Activated naive CD4-positive, alpha-beta T cell treated with anti-CD3 and anti-CD28 coated beads, Interleukin-2, amount 10 ng/mL, durations not matched to agents 7 days and 5 days (primary cell): Measurements from ENCODE around the gene HIRA.
"Not testable (repeated sequence)": the region's sequence is repeated elsewhere in the genome, so short reads cannot be mapped to it uniquely, and the experiment has no call there.

Experiments used
- CTCF ChIA-PET: fragments of 350-600 bp; sonication (Branson Sonifier 250); formaldehyde crosslinking; loops from one replicate; lab custom pipeline; 2021; ENCODE audit warnings: antibody characterized with exemption; lab: Charles Lee
- DNase-seq: peaks from one replicate; pipeline ENCODE4 v3.0.0-alpha.2; 2020
- H3K27ac Mint-ChIP-seq: one replicate; pipeline ENCODE4 v1.8.0; 2021; ENCODE audit warnings: mild to moderate bottlenecking, moderate library complexity, mixed read lengths
- H3K27me3 Mint-ChIP-seq: one replicate; pipeline ENCODE4 v1.8.0; 2021; ENCODE audit warnings: mild to moderate bottlenecking, mixed read lengths
- H3K36me3 Mint-ChIP-seq: one replicate; pipeline ENCODE4 v1.8.0; 2021; ENCODE audit warnings: mixed read lengths
- H3K4me1 Mint-ChIP-seq: one replicate; pipeline ENCODE4 v1.8.0; 2021; ENCODE audit warnings: mixed read lengths
- H3K4me3 Mint-ChIP-seq: one replicate; pipeline ENCODE4 v1.8.0; 2021; ENCODE audit warnings: mild to moderate bottlenecking, moderate library complexity, mixed read lengths
- H3K9me3 Mint-ChIP-seq: one replicate; pipeline ENCODE4 v1.8.0; 2021; ENCODE audit warnings: mixed read lengths

Gene HIRA

GRCh38 chr22:19443544-19444211 is 12.1 kb upstream of the HIRA start:
- H3K4me1 Mint-ChIP-seq = peaks cover 38% of the 10 kb centered on the region
- no peak overlapping the region for H3K27ac Mint-ChIP-seq
- CTCF ChIA-PET = interaction anchor here (0.9 to 2.1 kb wide), 3 partner anchors 10 to 186 kb away, joined by 3 to 5 read pairs (median 4); no protein-coding TSS in a partner anchor
- H3K9me3 Mint-ChIP-seq = no peaks in the 10 kb centered on the region
- H3K36me3 Mint-ChIP-seq = peaks cover 43% of the 10 kb centered on the region
- no peak overlapping the region for H3K4me3 Mint-ChIP-seq
- no peak for DNase-seq
- no peaks in the 10 kb centered on the region for H3K27me3 Mint-ChIP-seq

GRCh38 chr22:19442166-19442565 is 10.6 kb upstream of the HIRA start:
- CTCF ChIA-PET = interaction anchor here (2.1 kb wide), 1 partner anchor 188 kb away, joined by 5 read pairs; no protein-coding TSS in a partner anchor
- Mint-ChIP-seq H3K27ac (no peak overlapping the region), H3K27me3 (no peaks in the 10 kb centered on the region), H3K4me3 (no peak overlapping the region), H3K36me3 (peaks cover 42% of the 10 kb centered on the region), H3K9me3 (no peaks in the 10 kb centered on the region), H3K4me1 (peaks cover 30% of the 10 kb centered on the region)
- no peak for DNase-seq

GRCh38 chr22:19440411-19441195 is 9.1 kb upstream of the HIRA start:
- Mint-ChIP-seq H3K27ac (peak overlapping the region; percentile 68), H3K36me3 (peaks cover 41% of the 10 kb centered on the region), H3K27me3 (no peaks in the 10 kb centered on the region), H3K4me3 (no peak overlapping the region), H3K9me3 (no peaks in the 10 kb centered on the region), H3K4me1 (peaks cover 21% of the 10 kb centered on the region)
- CTCF ChIA-PET = no interaction called here
- no peak for DNase-seq

- Mint-ChIP-seq H3K27ac (no peak overlapping the region), H3K4me1 (peaks cover 20% of the 10 kb centered on the region), H3K4me3 (no peak overlapping the region), H3K9me3 (no peaks in the 10 kb centered on the region), H3K27me3 (no peaks in the 10 kb centered on the region), H3K36me3 (peaks cover 34% of the 10 kb centered on the region)
- DNase-seq = no peak
- CTCF ChIA-PET = no interaction called here
Measured at GRCh38 chr22:19438298-19438697, 6.8 kb upstream of the HIRA start.

- H3K9me3 Mint-ChIP-seq, H3K27me3 Mint-ChIP-seq, H3K4me3 Mint-ChIP-seq, DNase-seq, CTCF ChIA-PET: not testable (repeated sequence)
- Mint-ChIP-seq H3K4me1 (peaks cover 21% of the 10 kb centered on the region), H3K27ac (peak overlapping the region; percentile 70), H3K36me3 (peaks cover 28% of the 10 kb centered on the region)
Measured at GRCh38 chr22:19436444-19437161, 5.1 kb upstream of the HIRA start.

GRCh38 chr22:19434829-19435580 is 3.5 kb upstream of the HIRA start:
- DNase-seq = no peak
- no peak overlapping the region for H3K27ac Mint-ChIP-seq
- no peaks in the 10 kb centered on the region for H3K27me3 Mint-ChIP-seq
- H3K9me3 Mint-ChIP-seq = no peaks in the 10 kb centered on the region
- CTCF ChIA-PET = interaction anchor here (1.0 to 1.2 kb wide), 3 partner anchors 10 to 21 kb away, joined by 3 read pairs; partner anchors contain the start of gene C22orf39
- peaks cover 27% of the 10 kb centered on the region for H3K4me1 Mint-ChIP-seq
- no peak overlapping the region for H3K4me3 Mint-ChIP-seq
- H3K36me3 Mint-ChIP-seq = peaks cover 25% of the 10 kb centered on the region

GRCh38 chr22:19434401-19434800 is 2.9 kb upstream of the HIRA start:
- Mint-ChIP-seq H3K27ac (peak overlapping the region; percentile 78), H3K4me1 (peaks cover 33% of the 10 kb centered on the region), H3K27me3 (no peaks in the 10 kb centered on the region), H3K36me3 (peaks cover 31% of the 10 kb centered on the region), H3K4me3 (peak overlapping the region; percentile 44), H3K9me3 (no peaks in the 10 kb centered on the region)
- no peak for DNase-seq
- CTCF ChIA-PET = interaction anchor here (1.0 to 1.2 kb wide), 3 partner anchors 11 to 21 kb away, joined by 3 read pairs; partner anchors contain the start of gene C22orf39

GRCh38 chr22:19432133-19432851 is 759 bp upstream of the HIRA start, which contains the start of gene MRPL40:
TSS of gene MRPL40 (plus strand) at chr22:19432545. CDS start at chr22:19432555, 10 bp downstream.
- Mint-ChIP-seq H3K4me3 (peak within 1 kb of the TSS; percentile 92), H3K36me3 (peaks cover 35% of the 10 kb centered on the region), H3K4me1 (peaks cover 46% of the 10 kb centered on the region), H3K27ac (peak within 1 kb of the TSS; percentile 98), H3K9me3 (no peaks in the 10 kb centered on the region), H3K27me3 (no peaks in the 10 kb centered on the region)
- CTCF ChIA-PET = no interaction called here
- DNase-seq = peak; percentile 94

GRCh38 chr22:19430890-19431541 is 517 bp downstream of the HIRA start:
- CTCF ChIA-PET = no interaction called here
- no peaks in the 10 kb centered on the region for H3K9me3 Mint-ChIP-seq
- peak overlapping the region; percentile 84 for H3K4me3 Mint-ChIP-seq

GRCh38 chr22:19429950-19430889 is 1.3 kb downstream of the HIRA start:
- Mint-ChIP-seq H3K4me1 (peaks cover 58% of the 10 kb centered on the region), H3K27ac (peak overlapping the region; percentile 94), H3K27me3 (no peaks in the 10 kb centered on the region), H3K4me3 (peak overlapping the region; percentile 84), H3K36me3 (peaks cover 40% of the 10 kb centered on the region), H3K9me3 (no peaks in the 10 kb centered on the region)
- peak; percentile 67 for DNase-seq
- CTCF ChIA-PET = no interaction called here

More at GRCh38 chr22:19430890-19431541, 517 bp downstream of the HIRA start:
- peak; percentile 40 for DNase-seq
- no peaks in the 10 kb centered on the region for H3K27me3 Mint-ChIP-seq
- peaks cover 41% of the 10 kb centered on the region for H3K36me3 Mint-ChIP-seq
- peaks cover 55% of the 10 kb centered on the region for H3K4me1 Mint-ChIP-seq
- peak overlapping the region; percentile 94 for H3K27ac Mint-ChIP-seq

GRCh38 chr22:19424186-19424500 is 7.4 kb downstream of the HIRA start:
- peaks cover 82% of the 10 kb centered on the region for H3K4me1 Mint-ChIP-seq
- H3K9me3 Mint-ChIP-seq = no peaks in the 10 kb centered on the region
- H3K36me3 Mint-ChIP-seq = peaks cover 40% of the 10 kb centered on the region
- no peak overlapping the region for H3K27ac Mint-ChIP-seq
- CTCF ChIA-PET = no interaction called here
- DNase-seq = no peak
- H3K4me3 Mint-ChIP-seq = no peak overlapping the region
- no peaks in the 10 kb centered on the region for H3K27me3 Mint-ChIP-seq
